Stimulated activated CD4-positive, alpha-beta T cell treated with anti-CD3 and anti-CD28 coated beads, TNF-alpha, amount 100 ng/mL, for 48 hours (primary cell): Measurements from ENCODE around the gene ANTXRL.
"Not testable (repeated sequence)": the region's sequence is repeated elsewhere in the genome, so short reads cannot be mapped to it uniquely, and the experiment has no call there.

Experiments used
- DNase-seq, 3 donors: peaks; one replicate each; pipeline ENCODE4 v3.0.0-alpha.2; 2020; ENCODE audit warnings: low read depth in 3 of 3

The ANTXRL gene

GRCh38 chr10:46308113-46308415 lies 21.3 kb downstream of the ANTXRL start:
- no peak for DNase-seq

- DNase-seq, result no peak
These were observed 22.1 kb downstream of the ANTXRL start for GRCh38 chr10:46308666-46309450.

GRCh38 chr10:46309511-46310142 lies 22.8 kb downstream of the ANTXRL start:
- no peak for DNase-seq

- no peak for DNase-seq
These were observed 23.3 kb downstream of the ANTXRL start for GRCh38 chr10:46310143-46310514.

GRCh38 chr10:46310851-46311250 lies 24.1 kb downstream of the ANTXRL start:
- DNase-seq, result no peak

GRCh38 chr10:46311501-46311951 lies 24.7 kb downstream of the ANTXRL start:
- DNase-seq, result no peak

GRCh38 chr10:46311961-46312431 lies 25.2 kb downstream of the ANTXRL start:
- DNase-seq, result not testable (repeated sequence)

- DNase-seq, result no peak
These were observed 26.2 kb downstream of the ANTXRL start for GRCh38 chr10:46312953-46313352.

GRCh38 chr10:46314071-46314470 lies 27.3 kb downstream of the ANTXRL start:
- DNase-seq, result no peak

GRCh38 chr10:46315071-46315860 lies 28.5 kb downstream of the ANTXRL start:
- DNase-seq, result not testable (repeated sequence)

- no peak for DNase-seq
These were observed 30.6 kb downstream of the ANTXRL start for GRCh38 chr10:46317370-46317769.

GRCh38 chr10:46317889-46318288 lies 31.1 kb downstream of the ANTXRL start:
- no peak for DNase-seq

- DNase-seq, result no peak
These were observed 32.0 kb downstream of the ANTXRL start for GRCh38 chr10:46318799-46319198.

GRCh38 chr10:46319389-46319788 lies 32.6 kb downstream of the ANTXRL start:
- DNase-seq, result no peak

- no peak for DNase-seq
These were observed 35.0 kb downstream of the ANTXRL start for GRCh38 chr10:46321770-46322169.

- no peak for DNase-seq
These were observed 36.4 kb downstream of the ANTXRL start for GRCh38 chr10:46323176-46323575.

- no peak for DNase-seq
These were observed 38.2 kb downstream of the ANTXRL start for GRCh38 chr10:46325021-46325420.

- DNase-seq, result no peak
These were observed 39.3 kb downstream of the ANTXRL start for GRCh38 chr10:46326066-46326465.

- no peak for DNase-seq
These were observed 40.2 kb downstream of the ANTXRL start for GRCh38 chr10:46326971-46327370.

- no peak for DNase-seq
These were observed 40.9 kb downstream of the ANTXRL start for GRCh38 chr10:46327685-46328084.

GRCh38 chr10:46328853-46329689 lies 42.3 kb downstream of the ANTXRL start:
- DNase-seq, result no peak

- DNase-seq, result no peak
These were observed 42.9 kb downstream of the ANTXRL start for GRCh38 chr10:46329690-46330016.
